Fibroblast of mammary gland (primary cell): ENCODE data around the gene ZNF341.
A peak's percentile ranks its signal among the peaks of the same experiment; 100 is the strongest.

Source experiments
- DNase-seq: peaks from one replicate; pipeline ENCODE4 v3.0.0-alpha.2; 2010; ENCODE audit warnings: low read depth
- H3K4me3 ChIP-seq: 2 replicates; pipeline ENCODE4 v1.5.1; 2011; ENCODE audit warnings: low read depth, mild to moderate bottlenecking, low read length, moderate library complexity; ENCODE audit not compliant: control insufficient read depth
- TF ChIP-seq, protein P1 (sequence below): conservative IDR thresholded peaks from 2 replicates; pipeline ENCODE4 v1.5.1; 2011; ENCODE audit warnings: low read depth, low read length, inconsistent platforms; ENCODE audit not compliant: control insufficient read depth, insufficient read depth

Gene ZNF341

GRCh38 chr20:33724439-33725094, 7.2 kb upstream of the ZNF341 start:
- peak; percentile 18 for DNase-seq
- H3K4me3 ChIP-seq, result no peak overlapping the region
- TF ChIP-seq, protein P1, sequence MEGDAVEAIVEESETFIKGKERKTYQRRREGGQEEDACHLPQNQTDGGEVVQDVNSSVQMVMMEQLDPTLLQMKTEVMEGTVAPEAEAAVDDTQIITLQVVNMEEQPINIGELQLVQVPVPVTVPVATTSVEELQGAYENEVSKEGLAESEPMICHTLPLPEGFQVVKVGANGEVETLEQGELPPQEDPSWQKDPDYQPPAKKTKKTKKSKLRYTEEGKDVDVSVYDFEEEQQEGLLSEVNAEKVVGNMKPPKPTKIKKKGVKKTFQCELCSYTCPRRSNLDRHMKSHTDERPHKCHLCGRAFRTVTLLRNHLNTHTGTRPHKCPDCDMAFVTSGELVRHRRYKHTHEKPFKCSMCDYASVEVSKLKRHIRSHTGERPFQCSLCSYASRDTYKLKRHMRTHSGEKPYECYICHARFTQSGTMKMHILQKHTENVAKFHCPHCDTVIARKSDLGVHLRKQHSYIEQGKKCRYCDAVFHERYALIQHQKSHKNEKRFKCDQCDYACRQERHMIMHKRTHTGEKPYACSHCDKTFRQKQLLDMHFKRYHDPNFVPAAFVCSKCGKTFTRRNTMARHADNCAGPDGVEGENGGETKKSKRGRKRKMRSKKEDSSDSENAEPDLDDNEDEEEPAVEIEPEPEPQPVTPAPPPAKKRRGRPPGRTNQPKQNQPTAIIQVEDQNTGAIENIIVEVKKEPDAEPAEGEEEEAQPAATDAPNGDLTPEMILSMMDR, result no peak

DNA sequence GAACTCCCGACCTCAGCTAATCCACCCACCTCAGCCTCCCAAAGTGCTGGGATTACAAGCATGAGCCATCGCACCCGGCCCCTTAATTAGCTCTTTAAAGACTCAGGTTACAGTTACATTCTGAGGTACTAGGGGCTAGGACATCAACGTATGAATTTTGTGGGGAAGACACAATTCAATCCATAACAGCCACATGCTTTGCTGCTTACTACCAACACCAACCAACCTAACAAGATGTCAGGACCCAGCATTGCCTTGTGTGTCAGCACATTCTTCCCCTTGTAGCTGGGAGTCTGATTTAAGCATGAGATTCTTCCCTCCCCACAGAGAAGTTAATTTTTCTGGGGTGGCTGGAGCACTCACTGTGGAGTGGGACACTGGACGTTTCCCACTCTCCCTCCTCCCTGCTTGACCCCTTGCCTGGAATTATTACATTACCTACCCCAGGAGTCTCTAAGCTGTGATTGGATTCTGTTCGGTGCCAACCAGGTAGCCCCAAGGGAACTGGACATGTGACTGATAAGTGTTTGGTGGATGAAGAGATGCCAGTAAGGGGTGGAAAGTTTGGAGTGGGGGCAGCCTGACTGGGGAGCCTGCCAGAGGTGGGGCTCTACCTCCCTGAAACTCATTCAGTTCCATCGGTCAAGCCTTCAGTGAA, 6.1 kb upstream of the ZNF341 start:
- TF ChIP-seq, protein P1, result no peak
- no peak overlapping the region for H3K4me3 ChIP-seq

DNA sequence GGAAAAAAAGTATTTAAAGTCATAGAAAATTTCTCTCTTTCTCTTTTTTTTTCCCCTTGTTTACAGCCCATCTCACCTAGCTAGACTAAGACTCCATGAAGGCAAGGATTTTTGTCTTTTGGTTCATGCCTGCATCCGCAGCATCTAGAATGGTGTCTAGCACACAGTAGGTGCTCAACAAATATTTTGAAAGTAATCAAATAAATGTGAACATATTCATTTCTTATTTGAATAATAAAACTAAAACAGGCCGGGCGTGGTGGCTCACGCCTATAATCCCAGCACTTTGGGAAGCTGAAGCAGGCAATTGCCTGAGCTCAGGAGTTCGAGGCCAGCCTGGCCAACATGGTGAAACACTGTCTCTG, 4.7 kb upstream of the ZNF341 start:
- DNase-seq, result no peak
- TF ChIP-seq, protein P1, result no peak
- no peak overlapping the region for H3K4me3 ChIP-seq

More for the DNA sequence above, 6.1 kb upstream of the ZNF341 start:
- DNase-seq, result no peak

DNA sequence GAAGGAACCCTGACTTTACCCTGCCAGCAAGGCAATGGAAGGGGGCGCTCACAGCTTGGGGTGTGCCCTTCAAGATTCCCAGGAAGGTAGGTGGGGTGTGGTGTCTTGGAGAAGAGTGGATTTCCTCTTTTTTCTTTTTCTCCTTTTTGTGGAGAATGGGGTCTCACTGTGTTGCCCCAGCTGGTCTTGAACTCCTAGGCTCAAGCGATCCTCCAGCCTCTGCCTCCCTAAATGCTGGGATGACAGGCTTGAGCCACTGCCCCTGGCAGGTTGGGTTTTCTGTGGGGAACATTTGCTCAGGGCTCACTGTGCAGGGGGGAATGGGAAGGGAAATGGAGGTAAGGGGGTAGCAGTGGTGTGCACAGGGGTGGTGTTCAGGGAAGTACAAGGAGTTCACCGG, 4.0 kb upstream of the ZNF341 start:
- TF ChIP-seq, protein P1, result no peak
- DNase-seq, result no peak

DNA sequence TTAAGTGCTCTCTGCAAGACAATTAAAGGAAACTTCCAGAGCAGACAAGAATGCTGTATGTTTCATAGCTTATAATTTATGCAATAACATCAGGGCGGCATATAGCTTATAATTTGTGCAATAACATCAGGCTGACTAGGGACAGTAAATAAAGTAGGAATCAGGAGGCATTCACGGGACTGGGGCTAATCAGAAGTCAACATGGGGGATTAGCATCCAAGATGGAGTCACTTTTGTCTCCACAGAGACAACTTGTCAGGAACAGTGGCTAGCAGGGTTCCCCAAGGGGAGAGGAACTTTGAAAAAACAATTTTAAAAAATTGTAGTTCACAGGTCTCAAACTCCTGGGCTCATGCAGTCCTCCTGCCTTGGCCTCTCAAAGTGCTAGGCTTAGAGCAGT, 3.3 kb upstream of the ZNF341 start:
- H3K4me3 ChIP-seq, result no peak overlapping the region
- no peak for DNase-seq
- TF ChIP-seq, protein P1, result no peak

More for the DNA sequence above, 4.0 kb upstream of the ZNF341 start:
- no peak overlapping the region for H3K4me3 ChIP-seq

DNA sequence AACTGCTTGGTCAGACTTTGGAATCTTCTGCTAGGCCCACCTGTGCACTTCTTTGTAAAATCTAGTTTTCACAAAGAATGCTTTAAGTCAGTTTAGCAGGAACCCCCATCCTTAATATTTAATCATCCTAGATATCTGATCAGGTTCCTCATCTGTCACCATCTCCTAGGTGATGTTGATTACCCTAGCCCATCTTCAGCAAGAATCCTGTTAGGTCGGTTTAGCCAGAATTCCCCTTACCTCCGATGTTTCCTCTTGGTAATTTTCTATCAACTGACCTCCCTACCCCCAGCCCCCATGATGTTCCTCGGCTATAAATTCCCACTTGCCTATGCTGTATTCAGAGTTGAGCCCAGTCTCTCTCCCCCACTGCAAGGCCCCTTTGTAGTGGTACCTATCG, 2.7 kb upstream of the ZNF341 start:
- no peak for DNase-seq
- no peak overlapping the region for H3K4me3 ChIP-seq
- TF ChIP-seq, protein P1, result no peak
